Mucosa of rectum (tissue), 2 donors: ENCODE data around the gene YIPF6.
"Not testable (repeated sequence)": the region's sequence is repeated elsewhere in the genome, so short reads cannot be mapped to it uniquely, and the experiment has no call there.

ENCODE experiments used
- H3K27ac ChIP-seq, 2 donors: one replicate each; pipeline ENCODE4 v1.7.0; 2013; ENCODE audit warnings: inconsistent platforms in 2 of 2, low read depth in 2 of 2, low read length in 2 of 2
- H3K27me3 ChIP-seq, 2 donors: one replicate each; pipeline ENCODE4 v1.7.0; 2013; ENCODE audit warnings: low read length in 2 of 2; ENCODE audit not compliant: control insufficient read depth in 2 of 2, insufficient read depth in 2 of 2
- H3K36me3 ChIP-seq, 2 donors: one replicate each; pipeline ENCODE4 v1.7.0; 2013; ENCODE audit warnings: low read length in 2 of 2; ENCODE audit not compliant: control insufficient read depth in 2 of 2, insufficient read depth in 2 of 2
- H3K4me1 ChIP-seq, 2 donors: one replicate each; pipeline ENCODE4 v1.7.0; 2013; ENCODE audit warnings: low read length in 2 of 2, mild to moderate bottlenecking in 1 of 2; ENCODE audit not compliant: control insufficient read depth in 2 of 2, insufficient read depth in 2 of 2
- H3K4me3 ChIP-seq, 2 donors: one replicate each; pipeline ENCODE4 v1.7.0; 2013; ENCODE audit warnings: low read length in 2 of 2
- H3K9ac ChIP-seq, 2 donors: one replicate each; pipeline ENCODE4 v1.7.0; 2013; ENCODE audit warnings: low read length in 2 of 2, low read depth in 1 of 2, mild to moderate bottlenecking in 1 of 2
- H3K9me3 ChIP-seq, 2 donors: one replicate each; pipeline ENCODE4 v1.7.0; 2013; ENCODE audit warnings: low read length in 2 of 2; ENCODE audit not compliant: control insufficient read depth in 2 of 2
- donor health status: healthy.
- donor health status: Normal muscosa, but diverticular disease.

The YIPF6 gene

GRCh38 chrX:68503836-68504636, 5.2 kb downstream of the YIPF6 start:
- Histone ChIP-seq H3K9me3 (no peaks in the 10 kb centered on the region), H3K4me3 (no peak overlapping the region), H3K4me1 (peaks cover 3 to 5% of the 10 kb centered on the region in 2 donors), H3K36me3 (no peaks in the 10 kb centered on the region), H3K27ac (no peak overlapping the region), H3K27me3 (no peaks in the 10 kb centered on the region), H3K9ac (no peak overlapping the region)

DNA sequence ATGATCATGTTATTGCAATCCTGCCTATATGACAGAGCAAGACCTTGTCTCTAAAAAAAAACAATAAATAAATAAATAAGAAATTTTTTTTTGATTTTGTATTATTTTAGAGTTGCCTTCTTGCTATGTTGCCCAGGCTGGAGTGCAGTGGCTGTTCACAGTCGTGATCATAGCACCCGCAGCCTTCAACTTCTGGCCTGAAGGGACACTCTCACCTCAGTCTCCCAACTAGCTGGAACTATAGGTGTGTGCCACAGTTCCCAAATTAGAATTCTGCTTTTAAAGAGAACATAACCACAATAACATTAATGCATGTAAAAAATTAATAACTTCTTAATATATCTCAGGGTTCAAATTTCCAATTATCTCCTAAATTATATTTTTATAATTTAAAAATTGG, 7.8 kb downstream of the YIPF6 start:
- peaks cover 0 to 3% of the 10 kb centered on the region in 2 donors for H3K4me1 ChIP-seq
- peaks cover 2% of the 10 kb centered on the region in 2 donors for H3K36me3 ChIP-seq
- no peak overlapping the region for H3K27ac ChIP-seq
- no peaks in the 10 kb centered on the region for H3K27me3 ChIP-seq
- H3K4me3 ChIP-seq, result no peak overlapping the region
- H3K9ac ChIP-seq, result no peak overlapping the region
- no peaks in the 10 kb centered on the region for H3K9me3 ChIP-seq

DNA sequence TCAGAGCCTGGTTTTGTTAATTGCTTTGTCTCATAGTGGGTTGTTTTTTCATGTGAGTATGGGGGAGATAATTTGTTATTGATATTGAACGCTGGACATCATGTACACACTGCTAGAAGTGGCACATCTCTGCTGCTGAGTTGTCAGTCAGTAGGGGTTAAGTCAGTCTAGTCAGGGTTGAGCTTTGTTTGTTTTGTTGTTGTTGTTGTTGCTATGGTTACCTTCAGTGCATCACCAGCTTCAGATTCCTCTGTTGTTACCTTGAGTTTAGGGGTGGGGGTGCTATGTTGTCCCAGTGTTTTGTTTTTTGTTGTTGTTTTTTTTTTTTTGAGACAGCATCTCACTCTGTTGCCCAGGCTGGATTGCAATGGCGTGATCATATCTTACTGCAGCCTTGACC, 9.9 kb downstream of the YIPF6 start:
- Histone ChIP-seq H3K36me3 (peaks cover 4 to 8% of the 10 kb centered on the region in 2 donors), H3K27ac (no peak overlapping the region), H3K4me3 (no peak overlapping the region), H3K9ac (no peak overlapping the region), H3K9me3 (no peaks in the 10 kb centered on the region), H3K4me1 (peaks cover 0 to 3% of the 10 kb centered on the region in 2 donors), H3K27me3 (no peaks in the 10 kb centered on the region)

GRCh38 chrX:68511255-68511654, 12.4 kb downstream of the YIPF6 start:
- H3K4me1 ChIP-seq, result peaks cover 0 to 3% of the 10 kb centered on the region in 2 donors
- no peaks in the 10 kb centered on the region for H3K27me3 ChIP-seq
- H3K9ac ChIP-seq, result no peak overlapping the region
- no peaks in the 10 kb centered on the region for H3K9me3 ChIP-seq
- H3K27ac ChIP-seq, result no peak overlapping the region
- no peak overlapping the region for H3K4me3 ChIP-seq
- H3K36me3 ChIP-seq, result peaks cover 4 to 13% of the 10 kb centered on the region in 2 donors

- not testable (repeated sequence) for H3K9me3 ChIP-seq, H3K27ac ChIP-seq, H3K27me3 ChIP-seq, H3K4me3 ChIP-seq, H3K4me1 ChIP-seq, H3K9ac ChIP-seq
- peaks cover 18 to 21% of the 10 kb centered on the region in 2 donors for H3K36me3 ChIP-seq
Measured at GRCh38 chrX:68524680-68525079, 25.8 kb downstream of the YIPF6 start.

DNA sequence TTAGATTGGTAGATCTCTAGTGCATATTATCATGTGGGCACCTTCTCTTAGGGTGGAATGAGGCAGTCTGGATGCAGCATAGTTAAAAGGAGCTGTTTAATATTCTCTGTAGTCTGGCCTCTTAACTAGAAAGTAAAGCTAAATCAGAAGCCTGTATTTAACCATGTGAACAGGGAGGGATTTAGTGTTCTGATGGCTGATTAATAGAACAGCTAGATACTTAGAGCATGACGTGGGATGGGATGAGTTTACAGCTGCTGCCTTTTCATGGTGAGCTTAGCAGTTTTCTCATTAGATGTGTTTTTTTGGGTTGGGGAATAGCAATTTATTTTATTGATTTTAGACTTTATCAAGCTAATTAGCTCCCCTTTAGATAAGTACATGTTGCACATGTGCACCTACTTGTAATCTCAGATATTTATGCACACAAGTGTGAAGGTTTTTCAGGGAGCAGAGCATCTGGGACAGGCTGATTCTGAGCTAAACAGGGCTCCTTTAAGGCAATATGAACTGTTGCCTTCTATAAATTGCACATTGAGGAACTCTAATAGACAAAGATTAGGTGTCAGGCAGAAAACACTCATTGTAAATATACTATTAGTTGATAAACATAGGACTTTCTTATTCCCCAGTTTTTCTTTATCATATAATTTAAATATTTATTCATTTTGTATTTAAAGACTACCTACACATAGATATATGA, 34.1 kb downstream of the YIPF6 start:
- H3K9me3 ChIP-seq, result no peaks in the 10 kb centered on the region
- no peaks in the 10 kb centered on the region for H3K27me3 ChIP-seq
- no peaks in the 10 kb centered on the region for H3K4me1 ChIP-seq
- H3K27ac ChIP-seq, result no peak overlapping the region
- no peak overlapping the region for H3K9ac ChIP-seq
- H3K36me3 ChIP-seq, result peaks cover 6 to 9% of the 10 kb centered on the region in 2 donors
- no peak overlapping the region for H3K4me3 ChIP-seq

DNA sequence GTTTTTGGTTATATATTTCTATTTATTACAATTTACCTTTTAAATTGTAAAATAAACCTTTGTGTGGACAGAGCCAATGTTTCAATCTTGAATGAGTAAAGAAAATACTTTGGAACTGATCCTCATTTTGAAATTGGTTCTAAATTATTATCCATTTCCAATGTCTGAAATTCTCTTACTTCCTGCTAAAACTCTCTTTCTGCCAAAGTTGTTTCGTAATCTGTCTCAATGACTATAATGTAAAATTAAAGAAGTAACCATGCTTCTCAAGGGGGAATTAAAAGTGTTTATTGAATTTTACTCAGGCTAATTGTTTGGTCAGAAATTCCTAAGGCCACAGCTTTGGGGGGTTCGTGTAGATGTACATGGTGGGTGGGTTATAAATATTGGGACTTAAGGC, 34.8 kb downstream of the YIPF6 start:
- no peaks in the 10 kb centered on the region for H3K9me3 ChIP-seq
- peaks cover 6 to 9% of the 10 kb centered on the region in 2 donors for H3K36me3 ChIP-seq

DNA sequence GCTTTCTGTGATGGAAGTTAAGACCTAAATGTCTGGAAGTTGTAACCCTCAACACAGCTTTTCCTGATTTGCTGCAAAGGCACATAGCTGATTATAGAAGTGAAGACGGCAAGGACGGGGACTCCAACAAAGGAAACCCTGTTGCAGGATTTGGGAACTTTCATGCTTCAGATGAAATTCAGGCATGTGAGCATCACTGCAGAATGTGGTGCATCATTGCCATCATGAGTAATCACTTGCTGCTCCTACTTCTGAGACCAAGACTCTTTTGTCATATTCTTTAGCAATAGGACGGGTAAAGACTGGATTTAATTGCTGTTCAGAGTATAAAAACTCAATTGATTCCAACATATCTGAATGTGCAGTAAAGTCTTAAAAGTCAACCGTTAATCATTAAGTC, 35.8 kb downstream of the YIPF6 start:
- Histone ChIP-seq H3K36me3 (peaks cover 6 to 9% of the 10 kb centered on the region in 2 donors), H3K9ac (no peak overlapping the region), H3K9me3 (no peaks in the 10 kb centered on the region), H3K27me3 (no peaks in the 10 kb centered on the region), H3K4me3 (no peak overlapping the region), H3K27ac (no peak overlapping the region), H3K4me1 (no peaks in the 10 kb centered on the region)

More for the DNA sequence above, 34.8 kb downstream of the YIPF6 start:
- Histone ChIP-seq H3K4me3 (no peak overlapping the region), H3K27ac (no peak overlapping the region), H3K4me1 (no peaks in the 10 kb centered on the region), H3K9ac (no peak overlapping the region), H3K27me3 (no peaks in the 10 kb centered on the region)

GRCh38 chrX:68536429-68536828, 37.6 kb downstream of the YIPF6 start:
- Histone ChIP-seq H3K4me1 (no peaks in the 10 kb centered on the region), H3K36me3 (peaks cover 2 to 9% of the 10 kb centered on the region in 2 donors)

GRCh38 chrX:68536884-68537283, 38.0 kb downstream of the YIPF6 start:
- no peak overlapping the region for H3K4me3 ChIP-seq
- H3K36me3 ChIP-seq, result peaks cover 2 to 6% of the 10 kb centered on the region in 2 donors
- no peak overlapping the region for H3K27ac ChIP-seq
- H3K9me3 ChIP-seq, result no peaks in the 10 kb centered on the region
- H3K4me1 ChIP-seq, result no peaks in the 10 kb centered on the region
- no peak overlapping the region for H3K9ac ChIP-seq
- H3K27me3 ChIP-seq, result peaks cover 0 to 3% of the 10 kb centered on the region in 2 donors

More at GRCh38 chrX:68536429-68536828, 37.6 kb downstream of the YIPF6 start:
- Histone ChIP-seq H3K27me3 (no peaks in the 10 kb centered on the region), H3K9me3 (no peaks in the 10 kb centered on the region), H3K9ac (no peak overlapping the region), H3K4me3 (no peak overlapping the region), H3K27ac (no peak overlapping the region)
